Keratinocyte (primary cell): Measurements from ENCODE around the gene PACC1. TPM values are rescaled to one million over a fixed set of nuclear protein-coding genes. Genes with fewer than 3 reads are reported as not detected.
A peak's percentile ranks its signal among the peaks of the same experiment; 100 is the strongest.

Experiments
- DNase-seq: peaks from one replicate; pipeline ENCODE4 v3.0.0-alpha.2; 2011; ENCODE audit warnings: low read depth, missing footprints, low spot score
- FAIRE-seq: peaks from 2 replicates; lab custom pipeline; 2011; peaks lifted over from hg19 to GRCh38; lab: Jason Lieb, UNC
- H2AFZ ChIP-seq: 2 replicates; pipeline ENCODE4 v1.6.0; 2012; ENCODE audit warnings: low read length, control low read depth, inconsistent platforms; ENCODE audit not compliant: control insufficient read depth
- H3K27ac ChIP-seq: 2 replicates; pipeline ENCODE4 v1.5.1; 2011; ENCODE audit warnings: low read length; ENCODE audit not compliant: control insufficient read depth, insufficient read depth
- H3K27me3 ChIP-seq: 3 replicates; pipeline ENCODE4 v1.6.0; 2011; ENCODE audit warnings: low read length; ENCODE audit not compliant: control insufficient read depth, insufficient read depth; ENCODE audit errors: extremely low read depth
- H3K36me3 ChIP-seq, 2 experiments: 2 replicates in 1 of 2; 3 replicates in 1 of 2; pipeline ENCODE4 v1.5.1; 2011; ENCODE audit warnings: low read length in 2 of 2, mild to moderate bottlenecking in 1 of 2; ENCODE audit not compliant: control insufficient read depth in 2 of 2, insufficient read depth in 2 of 2; ENCODE audit errors: extremely low read depth in 1 of 2
- H3K4me1 ChIP-seq: 3 replicates; pipeline ENCODE4 v1.5.1; 2011; ENCODE audit warnings: low read length; ENCODE audit not compliant: control insufficient read depth, insufficient read depth; ENCODE audit errors: extremely low read depth
- H3K4me2 ChIP-seq: 3 replicates; pipeline ENCODE4 v1.6.0; 2011; ENCODE audit warnings: low read depth, low read length; ENCODE audit not compliant: control insufficient read depth, insufficient read depth; ENCODE audit errors: extremely low read depth
- H3K4me3 ChIP-seq, 3 experiments: fragments of 200-600 bp in 1 of 3; sonication (generic) in 1 of 3; 2 replicates in 2 of 3; 3 replicates in 1 of 3; pipeline ENCODE4 v1.5.1; 2011 to 2016; ENCODE audit warnings: low read length in 3 of 3, mild to moderate bottlenecking in 3 of 3, control low read depth in 2 of 3, inconsistent platforms in 1 of 3, low read depth in 1 of 3, mixed read lengths in 1 of 3, mixed run types in 1 of 3, moderate library complexity in 1 of 3; ENCODE audit not compliant: control insufficient read depth in 2 of 3, insufficient read depth in 2 of 3; ENCODE audit errors: extremely low read depth in 1 of 3
- H3K79me2 ChIP-seq: 2 replicates; pipeline ENCODE4 v1.6.0; 2012; ENCODE audit warnings: low read length; ENCODE audit not compliant: control insufficient read depth, insufficient read depth
- H3K9ac ChIP-seq: 3 replicates; pipeline ENCODE4 v1.6.0; 2011; ENCODE audit warnings: low read length; ENCODE audit not compliant: control insufficient read depth, insufficient read depth; ENCODE audit errors: extremely low read depth
- H3K9me1 ChIP-seq: 3 replicates; pipeline ENCODE4 v1.6.0; 2011; ENCODE audit warnings: low read length; ENCODE audit not compliant: control insufficient read depth, insufficient read depth; ENCODE audit errors: extremely low read depth
- H3K9me3 ChIP-seq: 2 replicates; pipeline ENCODE4 v1.5.1; 2012; ENCODE audit warnings: low read depth, low read length; ENCODE audit not compliant: control insufficient read depth
- H4K20me1 ChIP-seq: 3 replicates; pipeline ENCODE4 v1.6.0; 2011; ENCODE audit warnings: low read length; ENCODE audit not compliant: control insufficient read depth, insufficient read depth; ENCODE audit errors: extremely low read depth
- EZH2 ChIP-seq: IDR thresholded peaks from one replicate; pipeline ENCODE4 v1.6.1; 2012; ENCODE audit warnings: inconsistent platforms, mild to moderate bottlenecking, low read length, moderate library complexity
- dilution Hi-C: fragments of 300-500 bp; cut with MboI; formaldehyde crosslinking; loops from one replicate; pipeline ENCODE4 v1.7.0; 2020; ENCODE audit warnings: low sequenced_read_pairs; ENCODE audit not compliant: extremely low pct_ligation_motif_present
- polyA plus RNA-seq, 5 experiments: library from polyadenylated mRNA; depleted of rRNA in 3 of 5; stranded (reverse) in 3 of 5; stranded (forward) in 1 of 5; unstranded in 1 of 5; fragments of >200 nt; gene quantifications; 1 replicate in 1 of 5; 2 replicates in 3 of 5; 3 replicates in 1 of 5; pipeline versions ENCODE4 v1.2.1 to v1.2.3, GENCODE V29; 2011 to 2012; ENCODE audit warnings: missing spikeins in 2 of 5, low read depth in 1 of 5, low replicate concordance in 1 of 5
- TF ChIP-seq, protein P1 (sequence below), 3 experiments: IDR thresholded peaks in 1 of 3; conservative IDR thresholded peaks in 1 of 3; optimal IDR thresholded peaks in 1 of 3; 2 replicates in 2 of 3; 3 replicates in 1 of 3; pipeline versions ENCODE3 to v1.5.1; 2011; ENCODE audit warnings: low read length in 3 of 3, mild to moderate bottlenecking in 3 of 3, moderate library complexity in 2 of 3, control low read depth in 1 of 3, inconsistent platforms in 1 of 3; ENCODE audit not compliant: insufficient read depth in 2 of 3; ENCODE audit errors: extremely low read depth in 1 of 3

PACC1 gene
- polyA plus RNA-seq, 1 donor (not counting 4 experiments of a cell fraction or from before 2014, with no cell fraction given) = 12.7 TPM

DNA sequence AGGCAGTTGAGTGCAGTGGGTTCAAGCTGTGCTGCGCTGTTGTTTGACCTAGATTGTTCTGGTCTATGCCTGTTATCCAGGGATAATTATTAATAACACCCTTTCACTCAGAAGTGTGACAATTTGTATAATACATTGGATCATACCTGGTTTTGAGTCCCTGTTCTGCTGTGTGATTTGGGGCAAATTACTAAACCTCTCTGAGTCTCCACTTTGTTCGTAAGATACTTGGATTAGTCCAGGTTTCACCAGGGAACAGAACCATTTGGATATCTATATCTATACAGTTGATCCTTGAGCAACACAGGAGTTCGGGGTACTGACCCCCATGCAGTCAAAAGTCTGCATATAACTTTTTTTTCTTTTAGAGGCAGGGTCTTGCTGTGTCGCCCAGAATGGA is 20.3 kb upstream of the PACC1 start:
- FAIRE-seq = no peak
- Histone ChIP-seq H3K27ac (no peak overlapping the region), H3K36me3 (no peaks in the 10 kb centered on the region), H3K27me3 (no peaks in the 10 kb centered on the region), H4K20me1 (no peaks in the 10 kb centered on the region), H3K79me2 (peaks cover 24% of the 10 kb centered on the region), H3K4me1 (peaks cover 13% of the 10 kb centered on the region), H3K9me1 (no peaks in the 10 kb centered on the region), H2AFZ (no peak overlapping the region), H3K9ac (no peak overlapping the region), H3K4me2 (no peak overlapping the region), H3K4me3 (no peak overlapping the region), H3K9me3 (no peaks in the 10 kb centered on the region)
- TF ChIP-seq EZH2 = no peak
- TF ChIP-seq, protein P1, sequence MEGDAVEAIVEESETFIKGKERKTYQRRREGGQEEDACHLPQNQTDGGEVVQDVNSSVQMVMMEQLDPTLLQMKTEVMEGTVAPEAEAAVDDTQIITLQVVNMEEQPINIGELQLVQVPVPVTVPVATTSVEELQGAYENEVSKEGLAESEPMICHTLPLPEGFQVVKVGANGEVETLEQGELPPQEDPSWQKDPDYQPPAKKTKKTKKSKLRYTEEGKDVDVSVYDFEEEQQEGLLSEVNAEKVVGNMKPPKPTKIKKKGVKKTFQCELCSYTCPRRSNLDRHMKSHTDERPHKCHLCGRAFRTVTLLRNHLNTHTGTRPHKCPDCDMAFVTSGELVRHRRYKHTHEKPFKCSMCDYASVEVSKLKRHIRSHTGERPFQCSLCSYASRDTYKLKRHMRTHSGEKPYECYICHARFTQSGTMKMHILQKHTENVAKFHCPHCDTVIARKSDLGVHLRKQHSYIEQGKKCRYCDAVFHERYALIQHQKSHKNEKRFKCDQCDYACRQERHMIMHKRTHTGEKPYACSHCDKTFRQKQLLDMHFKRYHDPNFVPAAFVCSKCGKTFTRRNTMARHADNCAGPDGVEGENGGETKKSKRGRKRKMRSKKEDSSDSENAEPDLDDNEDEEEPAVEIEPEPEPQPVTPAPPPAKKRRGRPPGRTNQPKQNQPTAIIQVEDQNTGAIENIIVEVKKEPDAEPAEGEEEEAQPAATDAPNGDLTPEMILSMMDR (optimal IDR thresholded peaks at IDR 0.05 in 1 of 3, IDR thresholded peaks at IDR 0.05 in 1 of 3, conservative IDR thresholded peaks at IDR 0.05 in 1 of 3; ENCODE audit: extremely low read depth in 1 of 3, insufficient read depth in 2 of 3, low read length in 3 of 3) = no peak
- no peak for DNase-seq
- dilution Hi-C loops = no loop called here

DNA sequence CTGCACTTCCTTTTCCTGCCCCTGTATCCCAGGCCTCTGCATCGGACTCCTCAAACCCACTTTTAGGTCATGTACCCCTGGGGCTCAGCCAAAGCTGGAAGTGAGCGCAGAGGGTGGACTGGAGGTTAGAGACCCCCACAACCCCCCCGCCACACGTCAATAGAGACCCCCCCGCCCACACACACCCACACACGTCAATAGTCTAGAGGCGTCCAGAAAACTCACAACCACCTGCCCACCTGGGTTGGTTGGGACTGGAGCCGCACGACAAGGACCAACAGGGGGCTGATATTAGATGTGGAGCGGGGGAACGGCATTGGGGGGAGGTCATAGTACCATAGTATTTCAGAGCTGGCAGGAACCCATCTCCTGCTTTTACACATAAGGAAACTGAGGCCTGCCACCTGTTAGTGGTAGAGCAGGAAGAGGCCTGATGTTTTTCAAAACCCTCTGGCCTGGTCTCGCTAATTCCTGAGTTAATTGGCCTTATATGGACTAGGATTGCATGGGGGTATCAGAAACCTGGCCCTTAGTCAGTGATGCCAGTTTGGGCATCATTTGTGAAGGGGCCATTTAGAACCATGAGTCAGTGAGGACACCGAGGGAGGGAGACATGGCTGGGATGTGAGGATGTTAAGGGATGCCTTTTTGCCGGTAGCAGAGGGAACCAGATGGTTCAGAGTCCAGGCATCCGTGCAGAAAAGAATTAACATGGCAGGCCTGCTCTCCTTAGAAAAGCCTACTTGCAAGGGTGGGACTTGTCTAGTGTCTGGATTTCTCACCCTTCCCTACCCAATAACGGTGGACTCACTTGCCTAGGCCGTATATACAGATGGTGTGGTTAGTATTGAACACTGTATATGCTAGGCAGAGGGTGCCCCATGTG is 19.1 kb upstream of the PACC1 start:
- peak overlapping the region; percentile 78 for H3K9ac ChIP-seq
- peaks cover 21% of the 10 kb centered on the region for H3K79me2 ChIP-seq
- H3K4me3 ChIP-seq = peak overlapping the region; percentile 59 to 70 (median 62)
- no peak for FAIRE-seq
- no peak for DNase-seq
- dilution Hi-C loops = no loop called here
- no peaks in the 10 kb centered on the region for H4K20me1 ChIP-seq
- no peaks in the 10 kb centered on the region for H3K27me3 ChIP-seq
- no peaks in the 10 kb centered on the region for H3K9me1 ChIP-seq
- no peaks in the 10 kb centered on the region for H3K9me3 ChIP-seq
- H3K4me2 ChIP-seq = peak overlapping the region; percentile 52
- TF ChIP-seq EZH2 = no peak
- TF ChIP-seq, protein P1 (optimal IDR thresholded peaks at IDR 0.05 in 1 of 3, IDR thresholded peaks at IDR 0.05 in 1 of 3, conservative IDR thresholded peaks at IDR 0.05 in 1 of 3; ENCODE audit: extremely low read depth in 1 of 3, insufficient read depth in 2 of 3, low read length in 3 of 3) = no peak
- H3K36me3 ChIP-seq = no peaks in the 10 kb centered on the region
- H2AFZ ChIP-seq = no peak overlapping the region
- no peak overlapping the region for H3K27ac ChIP-seq
- peaks cover 13% of the 10 kb centered on the region for H3K4me1 ChIP-seq
